Keratinocyte (primary cell): ENCODE data around the gene MTHFD2L.

ENCODE experiments used
- CTCF ChIP-seq, 3 experiments: IDR thresholded peaks in 1 of 3; conservative IDR thresholded peaks in 1 of 3; optimal IDR thresholded peaks in 1 of 3; 2 replicates in 2 of 3; 3 replicates in 1 of 3; pipeline versions ENCODE3 to v1.5.1; 2011; ENCODE audit warnings: low read length in 3 of 3, mild to moderate bottlenecking in 3 of 3, moderate library complexity in 2 of 3, control low read depth in 1 of 3, inconsistent platforms in 1 of 3; ENCODE audit not compliant: insufficient read depth in 2 of 3; ENCODE audit errors: extremely low read depth in 1 of 3
- EZH2 ChIP-seq: IDR thresholded peaks from one replicate; pipeline ENCODE4 v1.6.1; 2012; ENCODE audit warnings: inconsistent platforms, mild to moderate bottlenecking, low read length, moderate library complexity

GRCh38 chr4:74178798-74179197 is 20.9 kb downstream of the MTHFD2L start:
- TF ChIP-seq CTCF (optimal IDR thresholded peaks at IDR 0.05 in 1 of 3, IDR thresholded peaks at IDR 0.05 in 1 of 3, conservative IDR thresholded peaks at IDR 0.05 in 1 of 3; ENCODE audit: extremely low read depth in 1 of 3, insufficient read depth in 2 of 3, low read length in 3 of 3) (no peak), EZH2 (no peak)
